ENCODE results near the gene OLFML2B.
A peak's percentile ranks its signal among the peaks of the same experiment; 100 is the strongest.

OLFML2B gene

DNA sequence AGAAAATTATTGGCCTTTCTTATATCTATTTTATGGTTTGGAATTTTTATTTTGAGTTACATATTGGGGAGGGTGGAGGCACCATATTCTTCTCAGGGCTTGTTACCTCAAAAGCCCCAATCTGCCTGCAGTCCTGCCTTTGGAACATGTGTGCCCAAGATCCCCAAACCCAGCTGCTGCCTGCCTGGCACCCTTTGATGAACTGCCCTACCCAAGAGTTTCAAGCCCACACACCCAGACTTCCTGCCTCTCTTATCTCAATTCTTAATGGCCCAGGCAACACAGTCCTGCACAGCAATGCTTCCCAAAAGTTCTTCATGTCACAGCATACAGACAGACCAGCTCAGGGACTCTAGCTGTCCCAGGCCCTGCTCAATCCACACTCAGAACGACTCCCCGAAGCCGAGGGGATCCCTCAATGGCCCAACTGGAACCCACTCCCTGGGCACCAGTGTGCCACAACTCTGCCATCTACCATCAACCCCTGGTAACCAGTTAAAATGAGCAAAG is 19.2 kb downstream of the OLFML2B start:
- H3K4me3 ChIP-seq (ENCODE audit: low read depth, low read length), result no peak overlapping the region
- in situ Hi-C loops (cut with HindIII; ENCODE audit: low sequenced_read_pairs), result no loop called here
- no peak for DNase-seq (ENCODE audit: low read depth)
- TF ChIP-seq, protein P1, sequence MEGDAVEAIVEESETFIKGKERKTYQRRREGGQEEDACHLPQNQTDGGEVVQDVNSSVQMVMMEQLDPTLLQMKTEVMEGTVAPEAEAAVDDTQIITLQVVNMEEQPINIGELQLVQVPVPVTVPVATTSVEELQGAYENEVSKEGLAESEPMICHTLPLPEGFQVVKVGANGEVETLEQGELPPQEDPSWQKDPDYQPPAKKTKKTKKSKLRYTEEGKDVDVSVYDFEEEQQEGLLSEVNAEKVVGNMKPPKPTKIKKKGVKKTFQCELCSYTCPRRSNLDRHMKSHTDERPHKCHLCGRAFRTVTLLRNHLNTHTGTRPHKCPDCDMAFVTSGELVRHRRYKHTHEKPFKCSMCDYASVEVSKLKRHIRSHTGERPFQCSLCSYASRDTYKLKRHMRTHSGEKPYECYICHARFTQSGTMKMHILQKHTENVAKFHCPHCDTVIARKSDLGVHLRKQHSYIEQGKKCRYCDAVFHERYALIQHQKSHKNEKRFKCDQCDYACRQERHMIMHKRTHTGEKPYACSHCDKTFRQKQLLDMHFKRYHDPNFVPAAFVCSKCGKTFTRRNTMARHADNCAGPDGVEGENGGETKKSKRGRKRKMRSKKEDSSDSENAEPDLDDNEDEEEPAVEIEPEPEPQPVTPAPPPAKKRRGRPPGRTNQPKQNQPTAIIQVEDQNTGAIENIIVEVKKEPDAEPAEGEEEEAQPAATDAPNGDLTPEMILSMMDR (IDR thresholded peaks at IDR 0.05; ENCODE audit: low read depth, low read length, missing control alignments), result no peak

- DNase-seq (ENCODE audit: low read depth), result peak; percentile 91
- H3K4me3 ChIP-seq (ENCODE audit: low read depth, low read length), result peak overlapping the region; percentile 4
- TF ChIP-seq, protein P1 (IDR thresholded peaks at IDR 0.05; ENCODE audit: low read depth, low read length, missing control alignments), result no peak
- in situ Hi-C loops (cut with HindIII; ENCODE audit: low sequenced_read_pairs), result no loop called here
These were observed 19.8 kb downstream of the OLFML2B start for GRCh38 chr1:162003830-162004215.

DNA sequence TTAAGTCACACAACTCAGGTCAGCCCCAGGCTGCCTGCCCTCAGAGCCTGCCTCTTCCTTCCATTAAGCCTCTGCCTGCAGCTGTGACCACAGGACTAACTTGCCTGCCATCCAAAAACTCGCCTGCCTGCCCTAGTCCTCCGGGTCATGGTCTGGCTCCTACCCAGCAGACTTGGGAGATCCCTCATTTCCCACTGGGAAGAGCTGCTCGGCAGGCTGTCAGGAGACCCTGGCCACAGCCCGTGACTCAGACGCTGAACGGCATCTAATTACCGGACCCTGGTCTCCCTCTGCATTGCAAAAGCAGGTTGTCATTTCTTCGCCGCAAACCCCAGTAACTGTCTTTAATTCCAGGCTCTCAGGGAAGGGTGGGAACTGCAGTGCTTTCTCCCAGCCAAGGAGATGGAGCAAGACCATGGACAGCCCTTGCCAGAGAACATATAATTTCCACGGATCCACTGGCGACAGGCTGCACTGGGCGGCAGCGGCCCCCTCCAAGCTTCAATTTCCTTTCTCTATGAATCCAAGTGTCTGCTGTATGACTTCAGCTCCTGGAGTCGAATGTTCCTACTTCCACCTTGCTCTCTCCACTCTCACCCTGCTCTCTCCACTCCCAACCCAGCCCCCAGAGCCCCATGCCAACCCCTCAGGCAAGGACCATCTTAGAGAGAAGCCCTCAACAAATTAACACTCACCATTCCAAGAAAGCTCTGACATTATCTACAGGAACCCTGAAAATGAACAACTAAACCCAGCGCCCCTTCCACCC is 20.4 kb downstream of the OLFML2B start:
- in situ Hi-C loops (cut with HindIII; ENCODE audit: low sequenced_read_pairs), result no loop called here
- peak; percentile 99 for DNase-seq (ENCODE audit: low read depth)
- TF ChIP-seq, protein P1 (IDR thresholded peaks at IDR 0.05; ENCODE audit: low read depth, low read length, missing control alignments), result no peak
- H3K4me3 ChIP-seq (ENCODE audit: low read depth, low read length), result peak overlapping the region; percentile 4

DNA sequence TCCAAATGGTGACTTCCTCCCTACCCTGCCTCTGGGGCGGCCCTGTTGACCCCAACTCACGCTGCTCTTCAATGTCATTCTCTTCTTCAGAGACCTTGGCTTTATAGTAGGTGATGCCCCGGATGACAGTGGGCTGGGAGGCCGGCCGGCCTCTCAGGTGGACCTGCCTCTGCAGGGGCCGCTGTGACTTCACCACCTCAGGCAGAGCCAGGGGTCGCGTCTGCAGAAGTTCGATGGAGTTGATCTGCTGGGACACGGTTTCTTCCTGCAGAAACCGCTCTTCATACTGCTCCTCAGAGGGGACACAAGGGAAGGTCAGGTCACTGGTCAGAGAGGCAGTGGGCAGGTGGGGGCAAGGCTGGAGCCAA is 23.6 kb downstream of the OLFML2B start:
- in situ Hi-C loops (cut with HindIII; ENCODE audit: low sequenced_read_pairs), result no loop called here
- no peak overlapping the region for H3K4me3 ChIP-seq (ENCODE audit: low read depth, low read length)

DNA sequence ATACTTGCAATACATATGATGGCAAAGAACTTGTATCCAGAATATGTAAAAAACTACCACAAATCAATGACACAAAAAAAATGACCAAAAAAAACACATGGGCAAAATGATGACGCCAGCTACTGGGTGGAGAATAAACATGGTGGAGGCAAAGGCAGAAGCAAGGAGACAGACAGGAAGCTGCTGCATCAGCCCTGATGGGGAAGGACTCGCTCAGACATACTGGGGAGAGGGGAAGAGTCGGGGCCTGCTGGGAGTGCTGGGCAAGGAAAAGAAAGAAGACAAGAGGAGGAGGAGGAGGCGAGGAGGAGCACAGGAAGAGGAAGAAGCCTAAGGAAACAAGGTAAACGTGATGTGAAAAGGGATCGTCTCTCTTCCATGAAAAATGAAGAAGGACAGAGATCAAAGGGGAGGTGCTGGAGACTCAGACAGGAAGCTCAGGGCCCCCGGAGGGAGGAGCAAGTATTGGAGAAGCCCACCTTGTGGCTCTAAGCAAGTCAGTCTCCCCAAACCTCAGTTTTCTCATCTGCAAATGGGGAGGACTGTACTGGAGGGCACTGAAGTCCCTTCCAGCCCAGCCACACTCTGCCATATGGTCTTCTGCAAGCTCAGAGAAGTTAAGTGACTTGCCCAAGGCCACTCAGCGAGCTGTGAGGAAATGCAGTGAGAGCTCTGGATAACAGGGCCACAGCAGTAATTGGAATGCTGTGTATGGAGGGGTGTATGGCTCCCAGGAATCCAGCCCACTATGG is 24.2 kb downstream of the OLFML2B start:
- in situ Hi-C loops (cut with HindIII; ENCODE audit: low sequenced_read_pairs), result no loop called here
- DNase-seq (ENCODE audit: low read depth), result no peak
- TF ChIP-seq, protein P1 (IDR thresholded peaks at IDR 0.05; ENCODE audit: low read depth, low read length, missing control alignments), result no peak
- no peak overlapping the region for H3K4me3 ChIP-seq (ENCODE audit: low read depth, low read length)

More for the DNA sequence above, 23.6 kb downstream of the OLFML2B start:
- DNase-seq (ENCODE audit: low read depth), result no peak
- TF ChIP-seq, protein P1 (IDR thresholded peaks at IDR 0.05; ENCODE audit: low read depth, low read length, missing control alignments), result no peak

DNA sequence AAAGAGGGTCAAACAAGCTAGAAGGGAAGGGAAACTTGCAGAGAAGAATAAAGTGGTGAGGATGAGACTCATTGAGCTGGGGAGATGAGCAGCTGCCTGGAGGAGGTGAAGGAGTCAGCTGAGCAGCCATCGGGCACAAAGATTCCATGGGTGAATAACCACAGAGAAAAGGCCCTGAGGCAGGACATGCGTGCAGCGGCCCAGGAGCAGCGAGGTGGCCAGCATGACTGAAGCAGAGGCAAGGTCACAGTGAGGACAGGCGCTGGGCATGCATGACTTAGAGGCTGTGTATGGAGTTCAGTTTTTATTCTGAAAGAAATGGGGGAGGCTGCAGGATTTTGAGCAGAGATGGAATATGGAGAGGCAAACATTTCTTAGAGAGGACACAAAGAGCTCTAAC is 24.9 kb downstream of the OLFML2B start:
- in situ Hi-C loops (cut with HindIII; ENCODE audit: low sequenced_read_pairs), result no loop called here
- DNase-seq (ENCODE audit: low read depth), result no peak
- H3K4me3 ChIP-seq (ENCODE audit: low read depth, low read length), result no peak overlapping the region
- TF ChIP-seq, protein P1 (IDR thresholded peaks at IDR 0.05; ENCODE audit: low read depth, low read length, missing control alignments), result no peak

Measured in astrocyte of the cerebellum (primary cell).